Peyer's patch (tissue), 4 donors: Measurements from ENCODE around the gene CMYA5.
"Not testable (repeated sequence)": the region's sequence is repeated elsewhere in the genome, so short reads cannot be mapped to it uniquely, and the experiment has no call there.

Experiments used
- POLR2A ChIP-seq, 2 donors: fragments of 450-650 bp; IDR thresholded peaks; one replicate each; pipeline ENCODE4 v1.5.1; 2017; ENCODE audit warnings: antibody characterized with exemption in 2 of 2, mild to moderate bottlenecking in 2 of 2, moderate library complexity in 2 of 2
- TF ChIP-seq, protein P1 (sequence below), 6 experiments: fragments of 450-650 bp in 4 of 6; fragments of 200-600 bp in 2 of 6; sonication (generic) in 1 of 6; IDR thresholded peaks; one replicate each; pipeline ENCODE4 v1.5.1; 2017 to 2019; ENCODE audit warnings: antibody characterized with exemption in 6 of 6, mild to moderate bottlenecking in 3 of 6, moderate library complexity in 1 of 6

DNA sequence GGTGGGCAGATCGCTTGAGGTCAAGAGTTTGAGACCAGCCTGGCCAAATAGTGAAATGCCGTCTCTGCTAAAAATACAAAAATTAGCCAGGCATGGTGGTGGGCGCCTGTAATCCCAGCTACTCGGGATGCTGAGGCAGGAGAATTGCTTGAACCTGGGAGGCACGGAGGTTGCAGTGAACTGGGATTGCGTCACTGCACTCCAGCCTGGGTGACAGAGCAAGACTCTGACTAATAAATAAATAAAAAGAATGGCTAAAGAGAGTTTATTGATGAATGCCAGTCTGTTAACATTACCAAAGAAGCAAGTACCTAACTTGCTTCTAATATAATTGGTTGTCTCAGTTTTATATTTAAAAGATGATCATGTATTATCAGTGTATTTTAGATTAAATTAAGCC is 13.3 kb upstream of the CMYA5 start:
- TF ChIP-seq, protein P1, sequence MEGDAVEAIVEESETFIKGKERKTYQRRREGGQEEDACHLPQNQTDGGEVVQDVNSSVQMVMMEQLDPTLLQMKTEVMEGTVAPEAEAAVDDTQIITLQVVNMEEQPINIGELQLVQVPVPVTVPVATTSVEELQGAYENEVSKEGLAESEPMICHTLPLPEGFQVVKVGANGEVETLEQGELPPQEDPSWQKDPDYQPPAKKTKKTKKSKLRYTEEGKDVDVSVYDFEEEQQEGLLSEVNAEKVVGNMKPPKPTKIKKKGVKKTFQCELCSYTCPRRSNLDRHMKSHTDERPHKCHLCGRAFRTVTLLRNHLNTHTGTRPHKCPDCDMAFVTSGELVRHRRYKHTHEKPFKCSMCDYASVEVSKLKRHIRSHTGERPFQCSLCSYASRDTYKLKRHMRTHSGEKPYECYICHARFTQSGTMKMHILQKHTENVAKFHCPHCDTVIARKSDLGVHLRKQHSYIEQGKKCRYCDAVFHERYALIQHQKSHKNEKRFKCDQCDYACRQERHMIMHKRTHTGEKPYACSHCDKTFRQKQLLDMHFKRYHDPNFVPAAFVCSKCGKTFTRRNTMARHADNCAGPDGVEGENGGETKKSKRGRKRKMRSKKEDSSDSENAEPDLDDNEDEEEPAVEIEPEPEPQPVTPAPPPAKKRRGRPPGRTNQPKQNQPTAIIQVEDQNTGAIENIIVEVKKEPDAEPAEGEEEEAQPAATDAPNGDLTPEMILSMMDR (IDR thresholded peaks at IDR 0.05): not testable (repeated sequence)
- TF ChIP-seq POLR2A (IDR thresholded peaks at IDR 0.05): not testable (repeated sequence)
